GM19395 (cell line): ENCODE data around the gene SFXN3.

Experiments
- ATAC-seq: cut with Tn5 transposase; IDR thresholded peaks from one replicate; pipeline ENCODE4 v1.9.1; 2021; ENCODE audit warnings: mild to moderate bottlenecking, moderate library complexity; ENCODE audit not compliant: unreplicated experiment

SFXN3 gene

GRCh38 chr10:101054876-101055275, 23.8 kb downstream of the SFXN3 start:
- no peak for ATAC-seq

GRCh38 chr10:101055411-101055810, 24.4 kb downstream of the SFXN3 start:
- ATAC-seq = no peak

GRCh38 chr10:101056365-101057151, 25.5 kb downstream of the SFXN3 start:
- no peak for ATAC-seq

- peak; percentile 49 for ATAC-seq
Measured at GRCh38 chr10:101060036-101060950, 29.3 kb downstream of the SFXN3 start.

- ATAC-seq = peak; percentile 65
Measured at GRCh38 chr10:101060951-101061623, 30.1 kb downstream of the SFXN3 start.

GRCh38 chr10:101061624-101062231, 30.7 kb downstream of the SFXN3 start, which contains the start of gene KAZALD1:
Gene KAZALD1, plus strand, starts transcription at chr10:101061989. Its CDS starts 604 bp downstream, at chr10:101062593.
- no peak for ATAC-seq

GRCh38 chr10:101062232-101063049, 31.4 kb downstream of the SFXN3 start:
- ATAC-seq = no peak

- ATAC-seq = no peak
Measured at GRCh38 chr10:101063050-101063525, 32.1 kb downstream of the SFXN3 start.

- ATAC-seq = no peak
Measured at GRCh38 chr10:101063548-101064414, 32.7 kb downstream of the SFXN3 start.

GRCh38 chr10:101064415-101065030, 33.5 kb downstream of the SFXN3 start:
- ATAC-seq = no peak

- ATAC-seq = no peak
Measured at GRCh38 chr10:101065481-101066145, 34.6 kb downstream of the SFXN3 start.

- ATAC-seq = peak; percentile 48
Measured at GRCh38 chr10:101066146-101066895, 35.3 kb downstream of the SFXN3 start.

GRCh38 chr10:101066896-101067355, 35.9 kb downstream of the SFXN3 start:
- ATAC-seq = no peak

GRCh38 chr10:101067356-101068083, 36.5 kb downstream of the SFXN3 start:
- no peak for ATAC-seq

GRCh38 chr10:101069441-101069840, 38.4 kb downstream of the SFXN3 start:
- ATAC-seq = no peak

GRCh38 chr10:101070098-101070497, 39.1 kb downstream of the SFXN3 start:
- no peak for ATAC-seq
